Fibroblast of mammary gland (primary cell): ENCODE data around the gene SERAC1.

Experiments used
- DNase-seq: peaks from one replicate; pipeline ENCODE4 v3.0.0-alpha.2; 2010; ENCODE audit warnings: low read depth
- H3K4me3 ChIP-seq: 2 replicates; pipeline ENCODE4 v1.5.1; 2011; ENCODE audit warnings: low read depth, mild to moderate bottlenecking, low read length, moderate library complexity; ENCODE audit not compliant: control insufficient read depth
- CTCF ChIP-seq: conservative IDR thresholded peaks from 2 replicates; pipeline ENCODE4 v1.5.1; 2011; ENCODE audit warnings: low read depth, low read length, inconsistent platforms; ENCODE audit not compliant: control insufficient read depth, insufficient read depth

The SERAC1 gene

GRCh38 chr6:158066136-158066781, 101.8 kb downstream of the SERAC1 start:
- H3K4me3 ChIP-seq, result no peak overlapping the region
- DNase-seq, result no peak
- no peak for TF ChIP-seq CTCF

GRCh38 chr6:158064725-158065251, 103.3 kb downstream of the SERAC1 start:
- H3K4me3 ChIP-seq, result no peak overlapping the region
- DNase-seq, result no peak
- no peak for TF ChIP-seq CTCF

DNA sequence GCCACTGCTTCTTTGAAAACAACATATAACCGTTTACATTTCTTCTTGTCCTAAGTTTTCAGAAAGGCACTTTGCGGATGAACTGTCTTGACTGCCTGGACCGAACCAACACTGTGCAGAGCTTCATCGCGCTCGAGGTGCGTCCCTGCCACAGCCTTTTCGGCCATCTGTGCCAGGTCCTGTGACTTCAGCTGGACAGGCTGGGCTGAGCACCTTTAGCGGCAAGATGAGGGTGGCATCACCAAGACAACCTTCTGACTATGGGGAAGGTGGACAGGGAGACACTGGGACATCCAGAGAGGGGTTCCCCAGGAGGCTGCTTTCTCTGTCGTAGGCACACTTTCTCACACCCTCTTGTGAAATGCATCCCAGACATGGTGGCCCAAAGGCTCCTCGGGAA, 104.3 kb downstream of the SERAC1 start:
- DNase-seq, result no peak
- no peak overlapping the region for H3K4me3 ChIP-seq
- TF ChIP-seq CTCF, result no peak

DNA sequence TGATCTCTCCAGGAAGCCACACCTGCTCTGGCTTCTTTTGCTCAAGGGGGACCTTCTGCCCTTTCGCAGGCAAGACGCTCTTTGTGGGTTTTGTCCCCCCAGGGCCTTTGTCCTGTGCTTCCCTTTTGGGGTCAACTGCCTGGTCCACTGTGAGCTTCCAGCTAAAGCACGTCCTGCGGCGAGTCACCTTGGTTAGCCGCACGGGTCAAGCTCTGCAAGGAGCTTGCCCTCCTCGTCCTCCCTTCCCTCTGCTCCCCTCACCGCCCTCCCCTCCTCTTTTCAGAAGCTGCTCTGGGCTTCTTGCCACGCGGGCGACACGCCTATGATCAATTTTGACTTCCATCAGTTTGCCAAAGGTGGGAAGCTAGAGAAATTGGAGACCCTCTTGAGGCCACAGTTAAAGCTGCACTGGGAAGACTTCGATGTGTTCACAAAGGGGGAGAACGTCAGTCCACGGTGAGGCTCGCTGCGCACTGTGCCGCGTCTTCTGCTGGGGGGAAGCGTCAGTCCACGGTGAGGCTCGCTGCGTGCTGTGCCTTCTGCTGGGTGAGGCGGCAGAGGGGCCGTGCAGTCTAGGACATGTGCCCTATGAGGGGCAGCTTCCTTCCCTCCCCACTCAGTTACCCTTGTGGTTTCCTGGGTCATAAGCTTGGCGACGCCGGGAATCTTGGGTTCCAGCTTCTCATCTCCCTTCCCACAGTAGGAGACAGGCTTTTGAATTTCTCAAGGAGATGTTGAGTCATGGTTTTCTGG, 106.2 kb downstream of the SERAC1 start:
- DNase-seq, result peak; percentile 38
- TF ChIP-seq CTCF, result no peak
- H3K4me3 ChIP-seq, result no peak overlapping the region

- TF ChIP-seq CTCF, result no peak
- no peak for DNase-seq
- H3K4me3 ChIP-seq, result no peak overlapping the region
Observed at GRCh38 chr6:158061361-158061708, 106.7 kb downstream of the SERAC1 start.

DNA sequence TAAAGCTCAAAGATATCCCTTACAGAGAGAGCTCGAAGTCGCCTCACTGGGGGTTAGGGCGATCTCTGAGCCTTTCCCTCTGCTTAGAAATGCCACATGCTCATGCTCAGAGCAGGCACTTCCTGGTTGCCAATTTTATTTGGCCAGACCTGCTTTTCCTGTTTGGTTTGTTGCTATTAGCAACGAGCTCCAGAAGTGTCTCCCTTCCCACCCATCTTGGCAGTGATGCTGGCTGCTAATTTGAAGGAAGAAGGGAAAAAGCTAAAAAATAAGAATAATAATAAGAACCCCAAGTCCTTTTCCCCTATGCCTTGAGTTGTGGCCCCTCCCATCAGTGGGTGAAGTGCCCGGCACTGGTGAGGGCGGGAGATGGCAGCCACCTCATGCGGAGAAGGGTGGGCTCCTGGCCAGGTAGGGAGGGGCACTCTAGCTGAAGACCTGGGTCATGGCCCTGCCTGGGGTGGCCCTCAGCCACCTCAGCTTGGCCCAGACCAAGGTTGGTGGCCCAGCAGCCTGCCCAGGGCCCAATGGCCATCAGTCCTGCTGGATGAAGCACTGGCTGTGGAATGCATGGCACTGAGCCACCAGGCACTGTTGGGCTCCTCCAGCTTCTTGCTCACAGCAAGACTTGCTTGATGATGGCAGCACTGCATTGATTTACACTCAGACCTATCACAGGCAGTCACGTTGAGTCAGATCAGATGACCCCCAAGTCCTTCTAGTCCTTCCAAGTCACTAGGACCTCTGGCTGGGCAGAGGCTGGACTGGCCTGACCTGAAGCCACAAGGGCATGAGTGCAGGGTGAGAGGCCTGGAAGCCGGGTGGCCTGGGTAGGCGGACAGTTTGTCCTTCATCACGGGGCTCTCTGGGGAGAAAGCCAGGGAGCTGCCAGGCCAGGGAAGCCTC, 107.4 kb downstream of the SERAC1 start:
- no peak for TF ChIP-seq CTCF
- no peak overlapping the region for H3K4me3 ChIP-seq
- DNase-seq, result peak; percentile 96
